T47D (cell line): ENCODE data around the gene SEMA6D.

Experiments
- DNase-seq, 2 experiments: peaks; one replicate each; pipeline versions ENCODE4 v3.0.0 to v3.0.0-alpha.2; 2011 to 2012; ENCODE audit warnings: low read depth in 1 of 2, low spot score in 1 of 2
- JUND ChIP-seq: IDR thresholded peaks from 2 replicates; pipeline ENCODE4 v1.6.1; 2012; ENCODE audit warnings: low read depth
- in situ Hi-C: cut with HindIII; loops from 2 replicates; pipeline ENCODE4 v1.10.0; 2016; ENCODE audit warnings: low sequenced_read_pairs, low pct_unique_long_range_greater_than_20kb

The SEMA6D gene

DNA sequence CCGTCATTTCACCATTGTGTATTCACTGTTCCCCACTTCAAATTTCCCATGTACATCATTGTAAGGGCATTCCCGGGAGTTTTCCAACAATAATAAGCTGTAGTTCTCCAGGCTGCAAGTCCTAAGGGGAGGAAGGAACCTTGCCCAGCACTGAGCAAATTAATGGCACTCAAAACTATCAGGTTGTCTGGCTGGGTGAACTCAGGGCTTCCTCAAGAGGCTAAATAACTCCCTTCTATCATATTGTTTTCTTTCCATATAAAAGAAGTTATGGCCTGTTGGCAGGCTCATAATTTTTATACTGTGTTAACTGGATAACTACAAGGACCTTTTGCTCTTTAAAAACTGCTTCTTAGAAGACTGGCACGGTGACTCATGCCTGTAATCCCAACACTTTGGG is 71.4 kb downstream of the SEMA6D start:
- DNase-seq, result no peak
- in situ Hi-C loops, result no loop called here
- TF ChIP-seq JUND, result no peak

DNA sequence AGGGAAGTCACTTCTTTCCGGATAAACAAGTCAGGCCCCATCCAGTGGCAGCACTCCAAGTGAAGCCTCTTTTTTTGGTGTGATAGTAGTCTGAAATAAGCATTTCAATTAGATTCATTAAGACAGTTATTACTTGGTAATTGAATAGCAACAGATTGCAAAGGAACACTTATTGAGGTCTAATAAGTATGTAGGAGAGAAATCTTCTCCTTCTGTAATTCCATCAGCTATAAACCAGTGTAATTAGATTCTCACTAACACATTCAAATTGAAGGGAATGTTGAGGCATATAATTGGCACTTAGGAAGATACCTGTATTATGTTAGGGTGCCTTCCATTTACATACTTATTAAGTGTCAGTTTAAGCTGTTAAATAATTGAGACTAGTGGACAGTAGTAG is 73.9 kb downstream of the SEMA6D start:
- in situ Hi-C loops, result no loop called here
- no peak for TF ChIP-seq JUND
- DNase-seq, result no peak

DNA sequence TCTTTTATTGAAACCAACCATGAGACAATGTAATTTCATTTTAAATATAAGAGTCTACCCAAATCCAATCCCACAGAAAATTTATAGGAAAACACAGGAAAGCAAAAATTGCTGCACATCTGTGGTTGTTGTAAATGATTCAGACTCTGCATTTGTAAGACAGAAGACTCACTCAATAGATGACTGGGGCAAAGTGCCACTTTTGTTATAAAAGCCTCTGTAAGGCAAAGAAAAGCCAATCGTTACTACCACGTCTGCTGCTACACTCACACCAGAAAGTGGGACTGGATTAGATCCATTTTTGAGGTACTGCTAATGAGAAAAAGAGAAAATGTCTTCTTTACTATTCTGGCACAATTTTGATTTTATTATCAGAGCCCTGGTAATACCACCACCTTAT is 74.9 kb downstream of the SEMA6D start:
- no peak for TF ChIP-seq JUND
- in situ Hi-C loops, result no loop called here
- no peak for DNase-seq

DNA sequence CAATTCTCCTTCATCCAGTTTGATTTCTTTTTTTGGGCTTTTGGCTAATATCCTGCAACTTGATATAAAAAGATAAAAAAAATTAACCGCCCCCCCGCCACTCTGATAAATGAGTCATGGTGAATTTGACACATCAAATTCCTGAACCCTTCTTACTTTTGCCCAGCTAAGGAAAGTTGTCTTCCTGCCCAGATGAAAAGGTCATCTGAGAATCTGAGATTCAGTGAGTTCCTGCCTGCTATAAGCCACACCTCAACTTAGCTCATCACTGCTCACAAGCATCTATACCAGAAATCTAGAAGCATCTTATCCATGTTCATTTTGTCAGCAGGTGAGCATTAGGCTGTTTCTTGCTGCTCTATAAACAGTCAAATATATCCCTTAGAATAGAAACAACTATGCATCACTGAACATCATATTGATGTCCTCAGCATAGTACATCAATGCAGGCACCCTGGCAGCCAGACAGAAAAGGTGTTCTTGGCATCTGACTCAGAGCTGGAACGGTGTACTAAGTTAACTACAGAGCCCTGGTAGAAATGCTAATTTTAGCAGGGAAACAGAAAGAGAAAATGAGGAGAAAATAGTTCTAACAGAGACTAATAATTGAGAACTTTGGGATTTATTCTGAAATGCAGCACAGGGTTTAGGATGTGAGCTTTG is 77.1 kb downstream of the SEMA6D start:
- no peak for DNase-seq
- no peak for TF ChIP-seq JUND
- in situ Hi-C loops, result no loop called here

DNA sequence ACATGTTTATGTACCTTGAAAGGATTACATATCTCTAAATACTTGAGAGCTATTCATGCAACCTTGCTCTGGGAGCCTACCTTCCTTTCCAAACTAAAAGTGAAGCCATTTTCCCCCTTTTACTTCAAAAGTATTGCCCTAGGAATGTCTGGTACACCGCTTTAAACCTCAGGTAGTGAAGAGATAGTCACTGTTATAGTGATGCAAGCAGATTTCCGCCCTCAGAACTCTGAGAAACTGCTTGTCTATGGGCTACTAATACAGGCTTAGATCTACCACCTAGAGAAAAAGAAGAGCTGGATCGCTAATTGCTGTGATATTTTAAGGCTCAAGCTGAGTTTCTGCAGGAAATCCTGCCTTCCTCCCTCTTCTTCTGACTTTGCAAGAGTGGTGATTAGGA is 78.6 kb downstream of the SEMA6D start:
- DNase-seq, result no peak
- in situ Hi-C loops, result no loop called here
- no peak for TF ChIP-seq JUND

DNA sequence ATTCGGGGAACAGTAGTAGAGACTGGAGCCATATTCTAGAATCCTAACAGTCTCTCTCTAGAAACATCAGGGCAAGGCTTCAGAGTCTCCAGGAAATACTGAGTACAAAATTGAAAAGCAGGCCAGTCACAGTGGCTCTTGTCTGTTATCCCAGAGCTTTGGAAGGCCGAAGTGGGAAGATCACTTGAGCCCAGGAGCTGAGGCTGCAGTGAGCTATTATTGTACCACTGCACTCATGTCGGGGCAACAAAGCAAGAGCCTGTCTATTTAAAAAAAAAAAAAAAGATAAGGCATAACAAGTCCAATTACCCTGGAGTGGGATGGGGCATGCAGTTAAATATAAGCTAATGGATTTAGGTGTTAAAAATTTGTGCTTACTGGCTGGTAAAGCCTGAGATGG is 79.0 kb downstream of the SEMA6D start:
- TF ChIP-seq JUND, result no peak
- no peak for DNase-seq
- in situ Hi-C loops, result no loop called here

DNA sequence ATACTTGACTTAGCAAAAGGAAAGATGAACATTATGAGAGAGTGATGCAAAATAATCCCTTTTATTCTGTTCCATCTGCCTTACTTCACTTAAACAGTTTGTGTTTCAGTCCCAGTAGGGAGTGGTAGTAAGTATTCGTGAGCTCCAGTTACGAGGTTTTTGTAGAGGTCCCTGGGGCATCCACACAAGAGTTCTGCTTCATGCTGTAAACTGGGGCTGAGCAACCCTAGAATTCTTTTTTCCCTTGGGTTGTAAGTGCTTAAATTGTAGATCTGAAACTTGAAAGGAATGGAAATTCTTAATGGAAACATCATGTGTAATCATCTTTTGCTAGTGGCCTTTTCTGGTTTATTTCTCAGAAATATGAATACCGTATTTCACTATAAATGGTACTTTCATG is 79.5 kb downstream of the SEMA6D start:
- in situ Hi-C loops, result no loop called here
- TF ChIP-seq JUND, result no peak
- DNase-seq, result no peak

DNA sequence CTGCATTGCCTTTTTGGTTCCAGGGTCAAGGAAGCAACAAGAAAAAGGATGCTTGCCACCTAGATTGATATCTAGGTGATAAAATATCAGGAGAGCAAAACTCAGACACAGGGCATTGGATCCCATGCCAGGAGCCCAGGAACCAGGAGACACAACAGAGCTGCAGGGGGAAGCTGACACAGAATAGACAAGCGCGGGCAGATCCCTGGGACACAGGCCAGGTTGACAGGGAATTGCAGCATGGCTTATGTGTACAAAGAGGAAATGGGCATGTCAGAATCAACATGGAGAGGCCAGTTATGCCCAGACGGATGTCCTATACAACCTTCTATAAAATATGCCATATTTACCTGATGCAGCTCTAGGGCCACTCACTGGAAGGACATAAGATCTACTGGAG is 84.2 kb downstream of the SEMA6D start:
- DNase-seq, result no peak
- in situ Hi-C loops, result no loop called here
- no peak for TF ChIP-seq JUND

DNA sequence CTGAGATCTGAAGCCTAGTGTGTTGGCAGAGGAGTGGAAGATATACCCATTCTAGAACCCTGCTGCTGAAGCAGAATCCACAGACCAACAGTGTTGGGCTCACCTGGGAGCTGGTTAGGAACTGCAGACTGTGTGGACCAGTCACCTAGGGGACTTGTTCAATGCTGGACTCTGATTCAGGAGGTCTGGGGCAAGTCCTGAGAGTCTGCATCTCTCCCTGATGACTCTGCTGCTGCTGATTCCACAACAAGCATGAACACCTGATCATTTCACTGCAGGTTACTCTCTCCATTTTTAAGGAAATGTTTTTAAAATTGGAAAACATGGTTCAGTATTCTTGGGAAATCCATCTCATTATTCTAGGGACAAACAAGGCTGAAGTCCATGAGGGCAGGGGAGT is 84.9 kb downstream of the SEMA6D start:
- DNase-seq, result no peak
- TF ChIP-seq JUND, result no peak
- in situ Hi-C loops, result no loop called here

DNA sequence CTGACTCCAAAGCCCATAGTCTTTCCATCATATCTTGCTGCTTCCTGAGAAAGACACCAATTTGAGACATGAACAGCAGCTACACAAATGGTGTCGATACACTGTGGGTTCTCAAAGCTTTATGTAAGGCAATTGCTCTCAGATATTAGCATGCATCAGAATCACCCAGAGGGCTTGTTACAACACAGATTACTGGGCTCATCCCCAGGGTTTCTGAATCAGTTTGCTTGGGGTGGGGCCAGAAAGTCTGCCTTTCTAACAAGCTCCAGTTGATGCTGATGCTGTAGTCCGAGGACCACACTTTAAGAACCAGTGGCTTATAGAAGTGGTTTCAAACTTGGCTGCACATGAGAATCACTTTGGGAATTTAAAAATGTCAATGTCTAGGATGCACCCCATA is 86.5 kb downstream of the SEMA6D start:
- in situ Hi-C loops, result no loop called here
- no peak for TF ChIP-seq JUND
- no peak for DNase-seq

DNA sequence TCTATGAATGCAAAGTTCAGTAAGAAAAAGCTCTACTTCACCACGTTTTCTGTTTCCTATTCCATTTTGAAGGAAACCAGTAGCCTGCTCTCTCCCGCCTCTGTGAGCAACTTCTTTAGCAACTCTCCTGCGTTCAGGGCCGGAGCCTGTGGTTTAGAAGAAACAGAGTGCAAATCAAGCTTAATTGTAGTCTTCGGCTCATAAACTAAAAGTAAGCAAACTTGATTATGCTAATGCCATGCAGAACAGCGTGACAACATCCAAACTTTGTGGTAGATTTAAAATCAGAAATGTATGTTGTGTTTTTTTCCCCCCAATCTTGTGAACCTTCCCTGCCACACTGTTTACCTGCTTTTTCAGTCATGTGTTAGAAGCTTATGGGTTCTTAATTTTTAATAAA is 87.4 kb downstream of the SEMA6D start:
- DNase-seq, result no peak
- no peak for TF ChIP-seq JUND
- in situ Hi-C loops, result no loop called here

DNA sequence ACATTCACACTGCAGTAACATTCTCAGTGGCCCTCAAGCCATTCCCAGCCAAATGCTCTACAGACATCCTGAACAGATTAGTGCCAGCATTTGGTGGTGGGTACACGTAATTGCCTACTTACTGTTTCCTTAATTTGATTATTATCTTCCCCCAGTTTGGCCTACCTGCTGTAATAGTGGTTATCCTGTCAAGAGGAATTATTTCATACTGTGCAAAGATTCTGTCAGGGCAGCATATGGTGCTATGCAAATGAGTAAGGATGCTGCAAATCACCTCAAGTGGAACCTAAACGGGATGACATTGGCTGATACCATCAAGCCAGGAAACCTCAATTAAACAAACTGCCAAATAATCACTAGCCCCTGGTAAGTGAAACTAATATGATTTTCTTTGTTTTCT is 88.7 kb downstream of the SEMA6D start:
- in situ Hi-C loops, result no loop called here
- no peak for DNase-seq

DNA sequence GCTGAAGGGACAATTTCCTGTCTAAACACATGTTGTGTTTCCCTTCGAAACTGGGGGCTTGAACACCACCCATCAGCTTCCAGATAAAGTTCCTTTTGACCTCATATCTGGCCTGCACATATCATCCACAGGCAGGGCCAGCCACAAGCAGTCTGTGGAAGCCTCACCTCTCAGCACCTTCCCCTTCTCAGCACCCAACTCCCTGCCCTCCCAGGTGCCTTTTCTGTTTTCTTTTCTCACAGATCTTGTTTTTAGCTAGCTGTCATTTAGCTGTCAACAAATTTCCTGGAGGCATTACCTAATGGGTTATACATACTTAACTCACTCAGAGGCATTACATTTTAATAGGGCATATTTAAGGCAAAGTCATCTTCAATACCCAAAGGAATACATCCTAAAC is 93.9 kb downstream of the SEMA6D start:
- in situ Hi-C loops, result no loop called here
- DNase-seq, result peak in 1 of 2 experiments; percentile 37
- no peak for TF ChIP-seq JUND

More for the DNA sequence above, 88.7 kb downstream of the SEMA6D start:
- no peak for TF ChIP-seq JUND

DNA sequence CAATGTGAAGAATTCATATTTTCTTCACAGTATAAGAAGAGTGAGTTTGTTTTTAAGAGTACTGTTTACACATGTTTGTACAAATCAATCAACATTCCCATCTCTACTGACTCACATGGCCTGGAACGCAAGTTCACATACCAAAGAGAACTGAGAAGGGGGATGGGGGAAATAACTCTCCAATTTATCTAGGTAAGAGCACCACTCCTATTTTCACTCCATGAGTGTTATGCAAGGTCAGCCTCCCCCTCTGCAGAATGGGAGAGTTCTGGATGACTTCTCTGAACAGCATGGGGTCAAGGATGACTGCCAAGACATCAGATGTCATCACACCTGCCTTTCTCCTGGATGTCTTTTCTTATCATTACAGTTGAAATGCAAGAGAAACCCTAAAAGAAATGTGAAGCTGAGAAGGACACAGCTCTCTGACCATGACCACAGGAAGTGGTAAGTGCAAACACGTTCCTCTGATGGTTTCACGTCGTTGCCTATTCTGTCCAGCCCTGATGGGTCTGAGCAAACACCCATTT is 95.2 kb downstream of the SEMA6D start:
- peak; percentile 99 for TF ChIP-seq JUND
- peak; percentile 21 to 91 for DNase-seq
- in situ Hi-C loops, result no loop called here
